Gastroesophageal sphincter (tissue), 4 donors: ENCODE measurements around the gene VSTM2B. TPM values are rescaled to one million over a fixed set of nuclear protein-coding genes. Genes with fewer than 3 reads are reported as not detected.

ENCODE experiments used
- ATAC-seq: fragments of 150-250 bp; one replicate; pipeline ENCODE4 v1.9.1; 2016; ENCODE audit warnings: mild to moderate bottlenecking, moderate library complexity
- H3K27ac ChIP-seq, 4 donors: fragments of 200-600 bp; sonication (generic) in 3 of 4; 1 replicate in 3 of 4; 2 replicates in 1 of 4; pipeline ENCODE4 v1.5.1; 2016 to 2019
- H3K27me3 ChIP-seq: fragments of 200-600 bp; sonication (generic); one replicate; pipeline ENCODE4 v1.5.1; 2019
- H3K36me3 ChIP-seq, 2 donors: fragments of 200-600 bp; sonication (generic); one replicate each; pipeline ENCODE4 v1.5.1; 2019; ENCODE audit warnings: control low read depth in 1 of 2
- H3K4me1 ChIP-seq, 3 donors: fragments of 200-600 bp; sonication (generic); 1 replicate in 2 of 3; 2 replicates in 1 of 3; pipeline ENCODE4 v1.5.1; 2016 to 2019; ENCODE audit warnings: control low read depth in 2 of 3
- H3K4me3 ChIP-seq, 2 donors: fragments of 200-600 bp; sonication (generic); one replicate each; pipeline ENCODE4 v1.5.1; 2019; ENCODE audit warnings: mild to moderate bottlenecking in 1 of 2, moderate library complexity in 1 of 2
- H3K9me3 ChIP-seq, 3 donors: fragments of 200-600 bp; sonication (generic); one replicate each; pipeline ENCODE4 v1.5.1; 2017 to 2019; ENCODE audit warnings: control low read depth in 2 of 3
- EP300 ChIP-seq: sonication (generic); formaldehyde crosslinking; IDR thresholded peaks from one replicate; pipeline ENCODE4 v1.6.1; 2017; ENCODE audit warnings: antibody characterized with exemption, mild to moderate bottlenecking
- POLR2A ChIP-seq, 2 donors: fragments of 450-650 bp; IDR thresholded peaks; one replicate each; pipeline ENCODE4 v1.6.1; 2017; ENCODE audit warnings: antibody characterized with exemption in 2 of 2, mild to moderate bottlenecking in 2 of 2, moderate library complexity in 1 of 2
- POLR2AphosphoS5 ChIP-seq: sonication (generic); formaldehyde crosslinking; IDR thresholded peaks from one replicate; pipeline ENCODE4 v1.6.1; 2017; ENCODE audit warnings: antibody characterized with exemption
- WGBS, 2 donors: methylation state at CpG; one replicate each; pipeline ENCODE4 v1.1.5; 2018; ENCODE audit warnings: low coverage in 1 of 2; 5-methylcytosine and 5-hydroxymethylcytosine counted together
- total RNA-seq, 4 donors: library from RNA; depleted of rRNA; stranded (reverse); fragments of >200 nt; gene quantifications; one replicate each; pipeline ENCODE4 v1.1.0, GENCODE V29; 2016
- TF ChIP-seq, protein P1 (sequence below), 4 experiments: fragments of 200-600 bp in 2 of 4; fragments of 450-650 bp in 2 of 4; sonication (generic) in 1 of 4; IDR thresholded peaks; one replicate each; pipeline ENCODE4 v1.5.1; 2017 to 2019; ENCODE audit warnings: antibody characterized with exemption in 4 of 4, mild to moderate bottlenecking in 2 of 4, moderate library complexity in 2 of 4

The VSTM2B gene
- total RNA-seq, 4 donors from 2014 or later: 0.40 TPM; not detected in 3

- Histone ChIP-seq H3K27ac (no peak overlapping the region), H3K4me3 (no peak overlapping the region), H3K4me1 (no peaks in the 10 kb centered on the region), H3K27me3 (peaks cover 51% of the 10 kb centered on the region), H3K36me3 (no peaks in the 10 kb centered on the region), H3K9me3 (no peaks in the 10 kb centered on the region)
- TF ChIP-seq POLR2A (IDR thresholded peaks at IDR 0.05): no peak
- TF ChIP-seq POLR2AphosphoS5: no peak
- TF ChIP-seq, protein P1, sequence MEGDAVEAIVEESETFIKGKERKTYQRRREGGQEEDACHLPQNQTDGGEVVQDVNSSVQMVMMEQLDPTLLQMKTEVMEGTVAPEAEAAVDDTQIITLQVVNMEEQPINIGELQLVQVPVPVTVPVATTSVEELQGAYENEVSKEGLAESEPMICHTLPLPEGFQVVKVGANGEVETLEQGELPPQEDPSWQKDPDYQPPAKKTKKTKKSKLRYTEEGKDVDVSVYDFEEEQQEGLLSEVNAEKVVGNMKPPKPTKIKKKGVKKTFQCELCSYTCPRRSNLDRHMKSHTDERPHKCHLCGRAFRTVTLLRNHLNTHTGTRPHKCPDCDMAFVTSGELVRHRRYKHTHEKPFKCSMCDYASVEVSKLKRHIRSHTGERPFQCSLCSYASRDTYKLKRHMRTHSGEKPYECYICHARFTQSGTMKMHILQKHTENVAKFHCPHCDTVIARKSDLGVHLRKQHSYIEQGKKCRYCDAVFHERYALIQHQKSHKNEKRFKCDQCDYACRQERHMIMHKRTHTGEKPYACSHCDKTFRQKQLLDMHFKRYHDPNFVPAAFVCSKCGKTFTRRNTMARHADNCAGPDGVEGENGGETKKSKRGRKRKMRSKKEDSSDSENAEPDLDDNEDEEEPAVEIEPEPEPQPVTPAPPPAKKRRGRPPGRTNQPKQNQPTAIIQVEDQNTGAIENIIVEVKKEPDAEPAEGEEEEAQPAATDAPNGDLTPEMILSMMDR (IDR thresholded peaks at IDR 0.05): no peak
- TF ChIP-seq EP300: no peak
- WGBS, 2 donors: 100% methylated on average over 1 of the region's 9 CpGs; no CpG with 5 or more reads in 1 of the 2 donors
- ATAC-seq: no peak
Observed at GRCh38 chr19:29516358-29516725, 9.5 kb upstream of the VSTM2B start.

DNA sequence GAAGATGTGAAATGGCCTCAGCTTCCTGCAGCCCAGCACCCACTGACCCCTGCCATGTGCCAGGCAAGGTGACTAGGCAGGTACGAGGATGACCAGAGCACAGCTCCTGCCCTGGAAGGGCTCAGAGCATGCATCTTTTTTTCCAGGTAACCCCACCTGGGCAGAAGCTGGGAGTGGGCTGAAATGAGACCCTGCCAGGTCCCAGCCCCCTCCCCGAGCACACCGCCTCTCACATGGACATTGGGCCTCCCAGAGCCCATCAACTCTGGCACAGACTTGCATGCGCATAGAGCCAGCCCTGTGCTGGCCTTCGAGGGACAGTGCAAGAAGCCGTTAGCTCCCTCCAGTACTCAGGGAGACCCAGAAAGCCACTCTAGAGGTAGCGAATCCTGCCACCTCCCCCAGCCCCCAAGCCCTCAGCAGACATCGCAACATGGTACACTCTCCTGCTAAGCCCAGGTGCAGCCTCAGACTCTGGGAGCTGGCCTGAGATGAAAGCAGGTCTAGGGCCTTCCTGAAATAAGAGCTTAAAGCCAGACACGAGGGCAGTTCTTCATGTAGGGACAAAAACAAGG is 8.9 kb upstream of the VSTM2B start:
- Histone ChIP-seq H3K4me3 (no peak overlapping the region), H3K36me3 (no peaks in the 10 kb centered on the region), H3K27ac (no peak overlapping the region), H3K9me3 (no peaks in the 10 kb centered on the region), H3K27me3 (peaks cover 51% of the 10 kb centered on the region), H3K4me1 (no peaks in the 10 kb centered on the region)
- ATAC-seq: no peak
- TF ChIP-seq POLR2AphosphoS5: no peak
- TF ChIP-seq POLR2A (IDR thresholded peaks at IDR 0.05): no peak
- TF ChIP-seq, protein P1 (IDR thresholded peaks at IDR 0.05): no peak
- no peak for TF ChIP-seq EP300
- WGBS, 2 donors: 0 to 14% methylated on average over 1 of the region's 9 CpGs

- no peak for ATAC-seq
Observed at GRCh38 chr19:29517412-29517811, 8.4 kb upstream of the VSTM2B start.

GRCh38 chr19:29517946-29518345 is 7.8 kb upstream of the VSTM2B start:
- TF ChIP-seq, protein P1 (IDR thresholded peaks at IDR 0.05): no peak
- no peak for TF ChIP-seq POLR2A (IDR thresholded peaks at IDR 0.05)
- TF ChIP-seq EP300: no peak
- TF ChIP-seq POLR2AphosphoS5: no peak
- ATAC-seq: no peak
- 60% methylated on average over 1 of the region's 4 CpGs; no CpG with 5 or more reads in 1 of the 2 donors for WGBS, 2 donors

More at GRCh38 chr19:29517412-29517811, 8.4 kb upstream of the VSTM2B start:
- H3K4me3 ChIP-seq: no peak overlapping the region
- WGBS, 2 donors: 93% methylated on average over 3 of the region's 4 CpGs; no CpG with 5 or more reads in 1 of the 2 donors
- H3K4me1 ChIP-seq: no peaks in the 10 kb centered on the region
- no peaks in the 10 kb centered on the region for H3K9me3 ChIP-seq
- H3K27ac ChIP-seq: no peak overlapping the region
- peaks cover 56% of the 10 kb centered on the region for H3K27me3 ChIP-seq
- TF ChIP-seq, protein P1 (IDR thresholded peaks at IDR 0.05): no peak
- TF ChIP-seq POLR2A (IDR thresholded peaks at IDR 0.05): no peak
- TF ChIP-seq EP300: no peak
- TF ChIP-seq POLR2AphosphoS5: no peak
- H3K36me3 ChIP-seq: no peaks in the 10 kb centered on the region

DNA sequence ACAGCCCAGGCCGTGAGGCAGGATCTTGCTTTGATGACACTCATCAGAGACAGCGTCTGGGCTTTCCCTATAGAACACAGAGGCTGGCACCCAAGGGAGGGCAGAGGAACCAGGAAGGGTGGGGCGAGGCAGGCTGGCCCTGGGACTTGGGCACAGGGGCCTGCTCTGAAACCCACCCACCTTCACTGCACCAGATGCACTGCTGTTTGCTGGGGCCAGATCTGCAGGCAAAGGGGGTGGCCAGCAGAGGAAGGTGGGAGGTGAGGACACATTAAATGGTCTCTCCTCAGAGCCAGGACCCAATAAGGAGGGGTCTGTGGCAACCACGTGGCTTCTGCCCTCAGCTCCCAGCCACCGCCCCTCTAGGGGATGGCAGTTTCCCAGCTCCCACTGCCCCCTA is 6.6 kb upstream of the VSTM2B start:
- Histone ChIP-seq H3K9me3 (no peaks in the 10 kb centered on the region), H3K4me3 (no peak overlapping the region), H3K4me1 (no peaks in the 10 kb centered on the region), H3K36me3 (no peaks in the 10 kb centered on the region), H3K27me3 (peaks cover 74% of the 10 kb centered on the region), H3K27ac (no peak overlapping the region)
- WGBS, 2 donors: 60 to 80% methylated on average over 1 to 4 of the region's 5 CpGs
- ATAC-seq: no peak
- TF ChIP-seq POLR2A (IDR thresholded peaks at IDR 0.05) (no peak), POLR2AphosphoS5 (no peak), EP300 (no peak)
- TF ChIP-seq, protein P1 (IDR thresholded peaks at IDR 0.05): no peak

More at GRCh38 chr19:29517946-29518345, 7.8 kb upstream of the VSTM2B start:
- Histone ChIP-seq H3K4me3 (no peak overlapping the region), H3K27ac (no peak overlapping the region), H3K9me3 (no peaks in the 10 kb centered on the region), H3K27me3 (peaks cover 62% of the 10 kb centered on the region), H3K36me3 (no peaks in the 10 kb centered on the region), H3K4me1 (no peaks in the 10 kb centered on the region)
